Suprapubic skin (tissue), 4 donors: Measurements from ENCODE around the gene CD70. TPM values are rescaled to one million over a fixed set of nuclear protein-coding genes. Genes with fewer than 3 reads are reported as not detected.
A peak's percentile ranks its signal among the peaks of the same experiment; 100 is the strongest.
"Not testable (repeated sequence)": the region's sequence is repeated elsewhere in the genome, so short reads cannot be mapped to it uniquely, and the experiment has no call there.

Experiments
- DNase-seq, 2 donors: peaks; one replicate each; pipeline ENCODE4 v3.0.0-alpha.2; 2019; ENCODE audit warnings: low spot score in 2 of 2
- H3K27ac ChIP-seq: fragments of 200-600 bp; sonication (generic); one replicate; pipeline ENCODE4 v1.5.1; 2019
- H3K27me3 ChIP-seq: fragments of 200-600 bp; sonication (generic); one replicate; pipeline ENCODE4 v1.5.1; 2019
- H3K36me3 ChIP-seq: fragments of 200-600 bp; sonication (generic); one replicate; pipeline ENCODE4 v1.5.1; 2019
- H3K4me1 ChIP-seq: fragments of 200-600 bp; sonication (generic); one replicate; pipeline ENCODE4 v1.5.1; 2019
- H3K4me3 ChIP-seq: fragments of 200-600 bp; sonication (generic); one replicate; pipeline ENCODE4 v1.5.1; 2019; ENCODE audit warnings: mild to moderate bottlenecking
- H3K9me3 ChIP-seq: fragments of 200-600 bp; sonication (generic); one replicate; pipeline ENCODE4 v1.5.1; 2019
- EP300 ChIP-seq: sonication (generic); formaldehyde crosslinking; IDR thresholded peaks from one replicate; pipeline ENCODE4 v1.6.1; 2017; ENCODE audit warnings: antibody characterized with exemption
- POLR2A ChIP-seq, 2 donors: fragments of 450-650 bp; IDR thresholded peaks; one replicate each; pipeline ENCODE4 v1.6.1; 2017; ENCODE audit warnings: antibody characterized with exemption in 2 of 2, mild to moderate bottlenecking in 2 of 2, moderate library complexity in 2 of 2
- POLR2AphosphoS5 ChIP-seq, 3 donors: sonication (generic); formaldehyde crosslinking; IDR thresholded peaks; one replicate each; pipeline ENCODE4 v1.6.1; 2017; ENCODE audit warnings: antibody characterized with exemption in 3 of 3
- WGBS: methylation state at CpG from one replicate; pipeline ENCODE4 v1.1.5; 2018; 5-methylcytosine and 5-hydroxymethylcytosine counted together
- total RNA-seq, 4 donors: library from RNA; depleted of rRNA; stranded (reverse); fragments of >200 nt; gene quantifications; one replicate each; pipeline ENCODE4 v1.1.0, GENCODE V29; 2016
- TF ChIP-seq, protein P1 (sequence below), 2 donors: fragments of 200-600 bp in 1 of 2; fragments of 450-650 bp in 1 of 2; sonication (generic) in 1 of 2; IDR thresholded peaks; one replicate each; pipeline ENCODE4 v1.5.1; 2016 to 2019; ENCODE audit warnings: antibody characterized with exemption in 2 of 2, mild to moderate bottlenecking in 1 of 2, moderate library complexity in 1 of 2

CD70 gene
- total RNA-seq, 4 donors from 2014 or later, result 0.97 TPM; not detected in 3

- TF ChIP-seq POLR2A (IDR thresholded peaks at IDR 0.05) (no peak), EP300 (no peak), POLR2AphosphoS5 (IDR thresholded peaks at IDR 0.05) (no peak)
- Histone ChIP-seq H3K27me3 (peaks cover 9% of the 10 kb centered on the region), H3K36me3 (no peaks in the 10 kb centered on the region), H3K4me1 (peaks cover 3% of the 10 kb centered on the region), H3K27ac (no peak overlapping the region), H3K4me3 (no peak overlapping the region), H3K9me3 (no peaks in the 10 kb centered on the region)
- 48% methylated on average over 5 of the region's 5 CpGs for WGBS
- DNase-seq, result no peak
Observed at GRCh38 chr19:6608940-6609339, 18.0 kb upstream of the CD70 start.

DNA sequence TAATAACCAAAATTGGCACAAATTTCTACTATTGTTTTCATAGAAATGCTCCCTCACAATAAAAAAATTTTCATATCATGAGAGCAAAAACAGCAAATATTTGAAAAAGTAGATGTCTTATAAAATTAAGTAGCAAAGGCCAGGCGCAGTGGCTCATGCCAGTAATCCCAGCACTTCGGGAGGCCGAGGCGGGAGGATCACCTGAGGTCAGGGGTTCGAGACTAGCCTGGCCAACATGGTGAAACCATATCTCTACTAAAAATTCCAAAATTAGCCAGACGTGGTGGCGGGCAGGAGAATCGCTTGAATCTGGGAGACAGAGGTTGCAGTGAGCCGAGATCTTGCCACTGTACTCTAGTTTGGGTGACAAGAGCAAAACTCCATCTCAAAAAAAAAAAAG is 17.2 kb upstream of the CD70 start:
- not testable (repeated sequence) for H3K27ac ChIP-seq, DNase-seq, H3K9me3 ChIP-seq, H3K4me3 ChIP-seq, H3K4me1 ChIP-seq, H3K36me3 ChIP-seq, H3K27me3 ChIP-seq
- 84% methylated on average over 9 of the region's 9 CpGs for WGBS

DNA sequence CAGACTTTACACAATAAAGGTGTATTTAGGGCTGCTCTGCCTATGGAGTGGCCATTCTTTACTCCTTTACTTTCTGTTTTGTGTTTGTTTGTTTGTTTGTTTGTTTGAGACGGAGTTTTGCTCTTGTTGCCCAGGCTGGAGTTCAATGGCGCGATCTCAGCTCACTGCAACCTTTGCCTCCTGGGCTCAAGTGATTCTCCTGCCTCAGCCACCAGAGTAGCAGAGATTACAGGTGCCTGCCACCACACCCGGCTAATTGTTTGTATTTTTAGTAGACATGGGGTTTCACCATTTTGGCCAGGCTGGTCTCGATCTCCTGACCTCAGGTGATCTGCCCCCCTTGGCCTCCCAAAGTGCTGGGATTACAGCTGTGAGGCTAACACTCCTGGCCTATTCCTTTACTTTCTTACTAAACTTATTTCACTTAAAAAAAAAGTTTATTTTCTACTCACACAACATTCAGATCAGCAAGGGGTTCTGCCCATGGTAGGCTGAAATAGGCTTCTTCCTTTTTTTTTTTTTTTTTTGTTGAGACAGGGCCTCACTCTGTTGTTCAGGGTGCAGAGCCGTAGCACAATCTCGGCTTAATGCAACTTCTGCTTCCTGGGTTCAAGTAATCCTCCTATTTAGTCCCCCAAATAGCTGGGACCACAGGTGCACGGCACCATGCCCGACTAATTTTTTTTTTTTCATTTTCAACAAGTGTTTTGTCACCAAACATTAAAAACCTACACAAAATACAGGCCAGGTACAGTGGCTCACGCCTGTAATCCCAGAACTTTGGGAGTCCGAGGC is 15.5 kb upstream of the CD70 start:
- not testable (repeated sequence) for H3K4me3 ChIP-seq, DNase-seq, H3K27me3 ChIP-seq, H3K4me1 ChIP-seq, H3K27ac ChIP-seq, H3K36me3 ChIP-seq, H3K9me3 ChIP-seq
- 89% methylated on average over 11 of the region's 11 CpGs for WGBS

- H3K4me3 ChIP-seq, result no peak overlapping the region
- no peaks in the 10 kb centered on the region for H3K36me3 ChIP-seq
- WGBS, result 76% methylated on average over 11 of the region's 11 CpGs
- DNase-seq, result no peak
- H3K4me1 ChIP-seq, result peaks cover 4% of the 10 kb centered on the region
- H3K27me3 ChIP-seq, result peaks cover 3% of the 10 kb centered on the region
- TF ChIP-seq EP300 (no peak), POLR2AphosphoS5 (IDR thresholded peaks at IDR 0.05) (no peak), POLR2A (IDR thresholded peaks at IDR 0.05) (no peak)
- TF ChIP-seq, protein P1, sequence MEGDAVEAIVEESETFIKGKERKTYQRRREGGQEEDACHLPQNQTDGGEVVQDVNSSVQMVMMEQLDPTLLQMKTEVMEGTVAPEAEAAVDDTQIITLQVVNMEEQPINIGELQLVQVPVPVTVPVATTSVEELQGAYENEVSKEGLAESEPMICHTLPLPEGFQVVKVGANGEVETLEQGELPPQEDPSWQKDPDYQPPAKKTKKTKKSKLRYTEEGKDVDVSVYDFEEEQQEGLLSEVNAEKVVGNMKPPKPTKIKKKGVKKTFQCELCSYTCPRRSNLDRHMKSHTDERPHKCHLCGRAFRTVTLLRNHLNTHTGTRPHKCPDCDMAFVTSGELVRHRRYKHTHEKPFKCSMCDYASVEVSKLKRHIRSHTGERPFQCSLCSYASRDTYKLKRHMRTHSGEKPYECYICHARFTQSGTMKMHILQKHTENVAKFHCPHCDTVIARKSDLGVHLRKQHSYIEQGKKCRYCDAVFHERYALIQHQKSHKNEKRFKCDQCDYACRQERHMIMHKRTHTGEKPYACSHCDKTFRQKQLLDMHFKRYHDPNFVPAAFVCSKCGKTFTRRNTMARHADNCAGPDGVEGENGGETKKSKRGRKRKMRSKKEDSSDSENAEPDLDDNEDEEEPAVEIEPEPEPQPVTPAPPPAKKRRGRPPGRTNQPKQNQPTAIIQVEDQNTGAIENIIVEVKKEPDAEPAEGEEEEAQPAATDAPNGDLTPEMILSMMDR (IDR thresholded peaks at IDR 0.05), result no peak
- no peaks in the 10 kb centered on the region for H3K9me3 ChIP-seq
- H3K27ac ChIP-seq, result no peak overlapping the region
Observed at GRCh38 chr19:6604906-6605305, 14.0 kb upstream of the CD70 start.

GRCh38 chr19:6602729-6603114 is 11.8 kb upstream of the CD70 start:
- H3K4me1 ChIP-seq, result peaks cover 4% of the 10 kb centered on the region
- no peaks in the 10 kb centered on the region for H3K9me3 ChIP-seq
- H3K27ac ChIP-seq, result no peak overlapping the region
- H3K36me3 ChIP-seq, result no peaks in the 10 kb centered on the region
- H3K4me3 ChIP-seq, result no peak overlapping the region
- no peak for DNase-seq
- TF ChIP-seq POLR2AphosphoS5 (IDR thresholded peaks at IDR 0.05), result no peak
- TF ChIP-seq, protein P1 (IDR thresholded peaks at IDR 0.05), result no peak
- TF ChIP-seq EP300, result no peak
- TF ChIP-seq POLR2A (IDR thresholded peaks at IDR 0.05), result no peak
- 64% methylated on average over 5 of the region's 5 CpGs for WGBS
- H3K27me3 ChIP-seq, result no peaks in the 10 kb centered on the region

- not testable (repeated sequence) for H3K4me1 ChIP-seq, H3K36me3 ChIP-seq, H3K27ac ChIP-seq, H3K4me3 ChIP-seq, H3K9me3 ChIP-seq, H3K27me3 ChIP-seq
- WGBS, result 68% methylated on average over 15 of the region's 15 CpGs
- DNase-seq, result peak in 1 of 2 donors; percentile 60
Observed at GRCh38 chr19:6601537-6602052, 10.6 kb upstream of the CD70 start.

GRCh38 chr19:6600951-6601536 is 10.1 kb upstream of the CD70 start:
- not testable (repeated sequence) for H3K4me1 ChIP-seq, DNase-seq
- WGBS, result 81% methylated on average over 10 of the region's 10 CpGs

More at GRCh38 chr19:6600951-6601536, 10.1 kb upstream of the CD70 start:
- not testable (repeated sequence) for H3K4me3 ChIP-seq, H3K9me3 ChIP-seq, H3K27me3 ChIP-seq, H3K27ac ChIP-seq, H3K36me3 ChIP-seq
